GM10248 (cell line): ENCODE results near the gene IVNS1ABP.

ENCODE experiments used
- CTCF ChIA-PET: fragments of 300-600 bp; sonication (Branson Sonifier 250); formaldehyde crosslinking; extraction: SDS; loops from one replicate; lab custom pipeline; 2021; ENCODE audit warnings: antibody characterized with exemption; lab: Yijun Ruan, JAX
- POLR2A ChIA-PET: fragments of 350-650 bp; sonication (Branson Sonifier 250); formaldehyde crosslinking; extraction: SDS; loops from one replicate; lab custom pipeline; 2020; ENCODE audit warnings: antibody characterized with exemption; lab: Yijun Ruan, JAX
- DNase-seq: peaks from one replicate; pipeline ENCODE4 v3.0.0; 2012; ENCODE audit errors: extremely low spot score
- CTCF ChIP-seq: IDR thresholded peaks from 2 replicates; pipeline ENCODE4 v1.5.1; 2012; ENCODE audit warnings: mild to moderate bottlenecking, low read depth; ENCODE audit errors: extremely low read depth, missing control alignments, control extremely low read depth

IVNS1ABP gene

GRCh38 chr1:185291652-185292051 is 25.4 kb downstream of the IVNS1ABP start:
- no peak for TF ChIP-seq CTCF
- ChIA-PET CTCF (interaction anchor here (1.0 to 1.1 kb wide), 2 partner anchors 11 to 305 kb away, joined by 3 to 4 read pairs; no protein-coding TSS in a partner anchor), POLR2A (interaction anchor here (0.7 kb wide), 2 partner anchors 11 to 432 kb away, joined by 3 to 7 read pairs; no protein-coding TSS in a partner anchor)
- DNase-seq = no peak

GRCh38 chr1:185291159-185291558 is 25.9 kb downstream of the IVNS1ABP start:
- TF ChIP-seq CTCF = no peak
- ChIA-PET POLR2A (interaction anchor here (0.7 kb wide), 1 partner anchor 10 kb away, joined by 3 read pairs; no protein-coding TSS in a partner anchor), CTCF (interaction anchor here (1.0 to 1.2 kb wide), 2 partner anchors 11 to 121 kb away, joined by 3 to 4 read pairs; no protein-coding TSS in a partner anchor)
- no peak for DNase-seq

GRCh38 chr1:185289880-185290279 is 27.2 kb downstream of the IVNS1ABP start:
- no peak for TF ChIP-seq CTCF
- POLR2A ChIA-PET = no interaction called here
- no peak for DNase-seq
- CTCF ChIA-PET = interaction anchor here (1.1 to 1.2 kb wide), 2 partner anchors 12 to 120 kb away, joined by 3 to 4 read pairs; no protein-coding TSS in a partner anchor

- no peak for DNase-seq
- CTCF ChIA-PET = no interaction called here
- POLR2A ChIA-PET = no interaction called here
- TF ChIP-seq CTCF = no peak
Measured at GRCh38 chr1:185288435-185288834, 28.6 kb downstream of the IVNS1ABP start.

GRCh38 chr1:185287451-185287850 is 29.6 kb downstream of the IVNS1ABP start:
- no peak for DNase-seq
- ChIA-PET CTCF (no interaction called here), POLR2A (no interaction called here)
- TF ChIP-seq CTCF = no peak

- TF ChIP-seq CTCF = no peak
- DNase-seq = no peak
- ChIA-PET CTCF (interaction anchor here (1.2 kb wide), 1 partner anchor 8 kb away, joined by 3 read pairs; no protein-coding TSS in a partner anchor), POLR2A (no interaction called here)
Measured at GRCh38 chr1:185284533-185285276, 32.3 kb downstream of the IVNS1ABP start.
